DMS53 treated with DMSO at 0.1 percent for 48 hours (cell line): ENCODE data around the gene SKIDA1.

Experiments
- DNase-seq: peaks from one replicate; lab custom pipeline; 2025; ENCODE audit not compliant: unreplicated experiment; lab: John Stamatoyannopoulos, UW

The SKIDA1 gene

DNA sequence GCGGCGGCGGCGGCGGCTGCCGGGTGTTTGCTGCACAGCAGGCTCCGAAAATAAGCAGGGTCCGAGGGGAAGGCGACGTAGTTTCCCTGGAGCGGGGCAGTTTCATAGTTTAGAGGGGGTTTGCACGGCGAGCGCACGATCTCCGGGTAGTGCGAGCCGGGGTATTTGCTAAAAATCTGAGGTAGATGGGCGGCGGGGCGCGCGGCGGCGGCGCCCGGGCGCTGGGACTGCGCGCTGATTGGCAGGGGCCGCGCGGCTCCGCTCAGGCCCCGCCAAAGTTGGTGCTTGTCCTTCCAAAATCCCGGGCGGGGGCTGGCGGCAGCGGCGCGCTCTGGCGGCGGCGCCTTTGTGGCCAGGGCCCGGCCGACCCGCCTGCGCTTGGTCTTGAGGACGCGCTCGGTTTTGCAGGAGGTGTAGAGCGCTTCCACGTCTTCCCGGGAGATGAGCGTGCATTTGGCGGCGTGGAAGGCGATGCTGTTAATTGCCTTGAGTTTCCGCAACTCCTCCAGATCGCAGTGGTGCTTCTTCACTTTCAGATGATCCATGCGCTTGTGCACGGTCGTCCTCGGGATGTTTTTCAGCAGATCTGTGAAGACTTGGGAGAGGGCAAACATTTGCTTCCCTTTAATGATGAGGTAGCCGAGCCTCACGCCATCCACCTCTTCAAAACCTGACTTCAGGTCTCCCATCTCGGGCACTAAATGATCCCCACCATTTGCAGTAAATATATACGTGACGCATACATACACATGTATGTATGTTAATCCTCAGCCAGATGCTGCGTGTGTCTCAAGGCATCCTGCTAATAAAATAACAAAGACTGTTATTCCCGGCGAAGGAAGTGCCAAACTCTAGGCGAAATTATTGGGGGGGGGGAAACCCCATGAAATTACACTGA is 8.1 kb downstream of the SKIDA1 start:
- peak; percentile 45 for DNase-seq

DNA sequence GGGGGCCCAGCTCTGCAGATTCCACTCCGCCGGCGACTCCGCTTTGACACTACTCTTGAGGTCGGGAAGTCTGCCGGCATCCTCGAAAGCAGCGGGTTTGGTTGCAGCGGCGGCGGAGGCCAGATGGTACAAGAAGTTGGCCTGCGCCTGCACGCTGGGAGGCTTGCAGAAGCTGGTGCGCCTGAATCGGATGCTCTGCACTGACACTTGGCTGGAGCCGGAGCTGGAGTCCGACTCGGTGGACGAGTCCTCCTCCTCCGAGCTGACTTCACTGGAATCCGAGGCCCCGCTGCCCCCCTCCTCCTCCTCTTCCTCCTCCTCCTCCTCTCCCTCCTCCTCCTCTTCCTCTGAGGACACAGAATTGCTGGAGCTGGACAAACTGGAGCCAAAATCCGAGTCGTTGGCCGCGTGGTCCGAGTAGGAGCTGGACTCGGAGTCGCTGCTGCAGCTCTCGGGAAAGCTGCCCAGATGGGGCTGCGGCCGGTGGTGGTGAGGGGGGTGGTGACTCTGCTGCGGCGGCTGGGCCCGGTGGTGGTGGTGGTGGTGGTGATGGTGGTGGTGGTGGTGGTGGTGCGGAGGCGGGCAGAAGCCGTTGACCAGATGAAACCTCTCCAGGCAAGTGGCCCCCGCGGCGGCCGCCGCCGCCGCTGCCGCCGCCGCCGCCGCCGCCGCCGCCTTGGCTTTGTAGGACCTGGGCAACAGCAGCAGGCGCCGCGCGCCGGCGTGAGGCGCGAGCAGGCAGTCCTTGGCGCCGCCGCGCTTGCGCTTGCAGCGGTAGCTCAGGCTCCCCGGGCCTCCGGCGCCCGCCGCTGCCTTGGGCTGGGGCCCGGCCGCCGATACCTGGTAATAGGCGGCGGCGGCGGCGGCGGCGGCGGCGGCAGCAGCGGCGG is 9.0 kb downstream of the SKIDA1 start:
- DNase-seq: peak; percentile 64

- no peak for DNase-seq
These were observed 9.9 kb downstream of the SKIDA1 start for GRCh38 chr10:21515361-21516241.

DNA sequence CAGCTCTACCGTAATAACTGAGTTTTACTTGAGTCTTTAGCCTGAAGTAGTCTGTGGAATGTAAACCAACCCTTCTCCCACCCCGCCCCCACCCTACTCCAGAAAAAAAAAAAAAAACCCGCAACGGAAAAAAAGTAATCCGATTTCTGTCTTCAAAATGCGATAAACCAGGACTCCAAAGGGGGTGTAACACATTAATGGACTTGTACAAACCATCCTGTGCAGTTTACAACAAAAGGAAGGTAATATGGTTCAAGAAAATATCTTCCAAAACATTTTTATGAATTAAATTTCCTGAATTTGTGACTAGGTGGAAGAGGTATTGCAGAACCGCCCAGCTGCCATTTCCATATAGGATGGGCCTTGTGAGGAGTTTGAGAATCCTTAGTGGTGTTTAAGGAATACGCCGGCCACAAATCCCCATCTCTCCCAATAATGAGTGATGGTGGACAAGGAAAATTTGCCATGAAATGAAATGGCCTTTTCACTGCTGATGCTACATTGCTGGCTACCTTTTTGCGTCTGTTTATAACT is 10.6 kb downstream of the SKIDA1 start:
- DNase-seq: no peak

DNA sequence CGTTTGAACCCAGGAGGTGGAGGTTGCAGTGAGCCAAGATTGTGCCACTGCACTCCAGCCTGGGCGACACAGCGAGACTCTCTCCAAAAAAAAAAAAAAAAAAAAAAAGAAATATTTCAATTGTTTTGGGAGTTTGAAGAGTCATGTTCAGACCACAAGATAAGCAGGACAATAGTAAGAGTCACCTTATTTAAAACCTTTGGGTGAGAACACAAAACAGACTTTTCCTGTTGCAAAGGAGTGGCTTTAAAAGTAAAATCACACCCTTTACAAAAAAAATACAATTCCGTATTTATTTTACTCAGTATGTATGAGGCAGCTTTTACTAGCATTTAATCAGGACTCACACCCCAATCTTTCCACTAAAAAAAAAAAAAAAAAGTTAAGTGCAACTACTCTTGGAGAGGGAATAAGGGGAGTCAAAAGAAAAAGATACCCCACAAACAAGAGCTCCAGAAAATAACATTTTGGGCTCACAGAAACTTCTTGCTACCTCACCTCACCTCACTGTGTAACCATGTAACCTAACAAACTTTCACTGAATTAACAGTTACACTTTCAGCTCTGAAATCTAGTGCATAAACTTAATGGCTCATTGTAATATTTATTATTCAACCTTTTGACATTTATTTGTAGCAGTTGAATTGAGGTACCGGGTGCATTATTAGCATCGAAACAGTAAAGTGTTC is 11.2 kb downstream of the SKIDA1 start:
- no peak for DNase-seq

GRCh38 chr10:21513405-21513788 is 12.1 kb downstream of the SKIDA1 start:
- DNase-seq: no peak

- DNase-seq: no peak
These were observed 12.7 kb downstream of the SKIDA1 start for GRCh38 chr10:21512573-21513404.

- DNase-seq: no peak
These were observed 13.4 kb downstream of the SKIDA1 start for GRCh38 chr10:21511946-21512572.

GRCh38 chr10:21511095-21511570 is 14.3 kb downstream of the SKIDA1 start:
- DNase-seq: no peak

DNA sequence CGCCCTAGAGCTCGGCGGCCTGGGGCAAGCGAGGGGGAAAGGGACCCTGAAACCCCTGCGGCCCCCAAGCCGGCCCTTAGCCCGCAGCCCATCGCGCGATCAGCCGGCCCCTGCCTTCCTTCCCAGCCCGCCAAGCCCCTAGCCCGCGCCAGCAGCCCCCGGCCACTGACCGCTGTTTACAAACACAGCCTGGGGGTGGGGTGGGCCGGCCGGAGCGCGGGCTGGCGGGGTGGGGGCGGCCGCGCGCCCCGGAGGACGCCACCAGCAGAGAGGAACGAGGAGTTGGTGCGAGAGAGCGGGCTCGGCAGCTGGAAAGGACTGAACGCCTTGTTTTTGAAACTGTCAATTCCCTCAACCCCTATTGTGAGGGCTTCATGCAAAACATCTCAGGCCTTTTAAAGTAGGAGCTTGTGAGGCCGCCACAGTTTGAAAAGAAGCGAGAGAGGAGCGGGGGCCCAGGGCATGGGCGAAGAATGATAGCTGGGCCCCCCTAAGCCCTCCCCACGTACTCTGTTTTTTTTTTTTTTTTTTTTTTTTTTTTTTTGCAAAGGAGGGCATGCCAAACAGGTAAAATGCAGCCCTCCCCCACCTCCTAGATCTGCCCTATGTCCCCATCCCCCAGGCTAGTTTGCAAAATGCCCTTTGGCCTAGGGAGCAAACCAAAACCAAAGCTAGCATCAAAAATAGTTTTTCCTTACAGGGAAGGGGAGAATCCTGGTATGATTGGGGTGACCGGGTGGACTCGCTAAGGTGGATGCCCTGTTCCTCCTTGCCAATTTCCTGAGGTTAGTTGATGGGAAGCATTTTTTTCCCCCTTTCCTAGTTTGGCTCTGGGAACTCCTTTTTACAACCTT is 15.0 kb downstream of the SKIDA1 start:
- DNase-seq: no peak

GRCh38 chr10:21509341-21510240 is 15.9 kb downstream of the SKIDA1 start:
- DNase-seq: no peak

- DNase-seq: no peak
These were observed 16.7 kb downstream of the SKIDA1 start for GRCh38 chr10:21508706-21509331.

GRCh38 chr10:21507150-21507549 is 18.3 kb downstream of the SKIDA1 start:
- no peak for DNase-seq

DNA sequence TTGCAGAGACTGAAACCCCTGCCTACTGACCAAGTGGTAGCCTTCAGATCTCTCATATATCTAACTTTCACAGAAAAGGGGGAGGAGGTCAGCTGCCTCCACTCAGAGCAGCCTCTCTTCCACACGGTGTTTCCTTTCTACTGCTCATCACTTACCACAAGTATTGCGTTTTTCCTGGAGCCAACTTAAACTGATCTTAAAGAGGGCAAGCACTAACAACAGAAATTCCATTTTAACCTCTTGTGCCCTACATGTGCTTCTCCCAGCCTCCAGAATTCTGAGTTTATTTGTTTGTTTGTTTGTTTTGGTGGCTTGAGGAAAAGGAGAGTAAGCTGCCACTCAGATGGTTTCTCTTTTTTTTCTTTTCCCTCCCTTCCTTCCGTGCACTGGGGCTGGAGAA is 19.1 kb downstream of the SKIDA1 start:
- DNase-seq: no peak

DNA sequence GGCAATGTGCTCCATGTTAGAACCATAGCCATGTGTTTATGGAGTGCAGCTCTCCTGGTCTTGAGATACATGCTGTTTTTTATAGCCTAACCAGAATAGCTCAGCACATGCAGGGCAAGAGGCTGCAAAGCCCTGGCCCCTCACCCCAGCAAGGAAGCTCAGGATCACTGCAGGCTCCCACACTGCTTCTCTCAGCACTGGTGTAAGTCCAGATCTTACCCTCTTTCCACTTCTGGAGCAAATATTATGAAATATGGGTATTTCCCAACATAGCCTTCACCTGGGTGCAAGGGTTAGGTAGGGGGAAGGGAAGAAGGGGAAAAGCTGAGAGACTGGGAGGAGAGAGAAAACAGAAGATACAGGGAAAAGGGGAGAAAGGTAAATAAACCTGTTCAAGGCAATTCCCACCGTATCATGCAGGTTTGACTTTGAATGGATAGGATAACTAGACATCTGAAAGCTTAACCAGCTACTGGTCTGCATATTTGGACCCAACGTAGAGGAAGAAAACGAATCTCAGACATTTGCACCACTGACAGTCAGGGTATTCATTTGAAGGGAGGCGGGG is 19.7 kb downstream of the SKIDA1 start:
- DNase-seq: no peak

DNA sequence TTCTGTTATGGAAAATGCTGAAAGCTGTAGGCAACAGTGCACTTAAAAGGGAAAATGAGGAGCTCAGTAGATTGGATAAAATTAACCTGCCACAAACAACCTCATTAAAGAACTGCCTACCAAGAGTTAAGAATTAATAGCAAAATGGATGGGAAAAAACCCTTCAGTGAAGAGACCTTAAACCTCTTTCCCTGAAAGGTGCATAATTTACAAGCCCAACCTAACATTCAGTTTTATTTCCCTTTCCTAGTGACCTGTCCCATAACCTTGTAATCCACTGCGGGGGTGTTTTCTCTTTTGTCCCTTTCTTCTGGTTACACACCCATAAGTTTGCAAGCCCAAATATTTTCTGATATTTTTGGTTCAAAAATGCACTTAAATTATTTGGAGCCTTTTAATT is 21.9 kb downstream of the SKIDA1 start:
- DNase-seq: no peak
